GM03348 (cell line): Measurements from ENCODE around the gene SPSB4.

ENCODE experiments used
- DNase-seq: peaks from one replicate; pipeline ENCODE4 v3.0.0; 2012; ENCODE audit warnings: low spot score

Gene SPSB4

DNA sequence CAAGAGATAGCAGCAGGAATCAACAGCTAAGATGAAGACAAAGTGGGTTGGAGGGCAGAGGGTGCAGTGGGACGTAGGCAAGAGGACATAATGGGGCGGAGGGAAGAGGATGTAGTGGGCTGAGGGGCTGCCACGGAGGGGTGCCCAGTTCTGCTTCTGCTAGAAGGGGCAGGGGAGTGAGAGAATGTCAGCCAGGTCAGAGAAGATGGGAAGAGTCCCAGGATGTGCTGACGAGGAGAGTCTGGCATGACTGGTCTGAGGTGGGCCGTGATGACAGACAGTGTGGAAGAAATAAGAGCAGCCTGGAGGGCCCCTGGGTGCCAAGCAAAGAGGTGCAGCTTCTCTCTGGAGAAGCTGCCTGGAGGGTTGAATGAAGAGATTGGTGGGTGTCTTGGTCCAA, 4.0 kb downstream of the SPSB4 start:
- no peak for DNase-seq

DNA sequence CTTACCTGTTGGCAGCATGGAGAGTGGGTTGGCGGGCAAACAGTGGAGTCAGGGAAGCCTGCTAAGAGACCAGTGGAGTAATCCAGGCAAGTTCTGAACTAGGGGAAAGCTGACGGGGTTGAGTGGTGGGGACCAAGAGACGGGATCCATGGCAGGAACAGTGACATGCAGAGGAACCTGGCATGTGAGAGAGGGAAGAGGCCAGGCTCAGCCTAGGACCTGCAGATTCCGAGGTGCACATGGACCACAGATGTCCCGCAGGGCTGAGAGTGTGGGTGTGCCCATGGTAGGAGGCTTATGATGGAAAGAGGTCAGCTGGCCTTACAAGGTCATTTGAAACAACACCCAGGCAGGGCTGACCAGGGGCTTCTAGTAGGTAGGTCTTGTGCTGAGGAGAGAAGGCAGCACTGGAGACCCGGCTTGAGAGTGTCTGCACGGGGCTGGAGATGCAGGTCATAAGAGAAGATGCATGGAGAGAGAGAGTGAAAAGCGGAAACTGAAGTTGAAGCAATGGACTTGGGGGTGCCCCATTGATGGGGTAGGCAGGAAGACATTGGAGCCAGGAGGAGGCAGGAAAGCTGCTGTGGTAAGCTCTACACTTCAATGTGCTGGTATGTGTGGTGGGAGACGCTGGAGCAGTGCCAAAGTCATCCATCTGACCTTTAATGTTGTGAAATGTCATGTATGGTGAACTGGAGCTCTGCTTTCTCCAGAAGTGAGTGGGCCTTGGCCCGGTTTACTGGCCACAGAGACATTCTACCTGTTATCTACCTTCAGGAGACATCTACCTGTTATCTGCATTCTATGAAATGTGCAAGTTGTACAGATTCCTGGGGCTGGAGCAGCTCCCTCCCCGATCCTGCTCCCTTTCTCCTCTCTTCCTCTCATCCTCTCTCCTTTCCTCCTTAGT, 4.6 kb downstream of the SPSB4 start:
- no peak for DNase-seq

DNA sequence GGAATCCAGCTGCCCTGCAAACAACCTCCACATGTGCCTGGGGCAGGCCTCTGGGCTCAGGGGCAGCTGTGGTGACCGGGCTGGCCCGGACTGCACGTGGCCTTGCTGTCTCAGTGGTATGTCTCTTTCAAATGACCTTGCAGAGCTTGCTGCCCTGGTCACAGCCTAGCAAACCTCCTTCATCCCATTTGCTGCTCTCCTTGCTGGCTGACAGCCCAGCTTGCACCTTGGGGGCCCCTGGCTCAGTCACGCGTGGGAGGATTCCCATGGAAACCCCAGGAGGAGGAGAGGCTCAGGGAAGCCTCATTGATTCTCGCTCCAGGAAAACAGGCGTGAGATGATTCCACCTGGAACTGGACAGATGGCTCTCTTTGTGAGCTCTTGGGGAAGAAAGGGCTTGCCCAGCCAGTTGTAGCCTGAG, 5.6 kb downstream of the SPSB4 start:
- no peak for DNase-seq

DNA sequence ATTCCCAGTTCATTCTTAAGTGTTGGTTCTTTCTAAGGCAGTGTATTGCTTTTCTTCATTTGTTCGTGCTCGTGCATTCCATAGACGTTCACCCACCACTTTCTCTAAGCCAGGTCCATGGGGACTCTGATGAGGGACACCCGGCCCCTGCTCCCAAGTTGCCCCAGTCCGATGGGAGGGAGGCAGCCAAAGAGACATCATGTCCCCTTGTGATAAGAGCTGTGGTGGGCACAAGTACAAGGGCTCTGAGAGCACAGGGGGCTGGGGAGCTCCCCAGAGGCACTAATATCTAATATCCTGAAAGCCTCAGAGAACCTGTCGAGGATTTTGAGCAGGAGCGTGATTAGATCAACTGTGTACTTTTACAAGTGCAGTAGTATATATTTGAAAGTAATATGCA, 6.3 kb downstream of the SPSB4 start:
- no peak for DNase-seq

DNA sequence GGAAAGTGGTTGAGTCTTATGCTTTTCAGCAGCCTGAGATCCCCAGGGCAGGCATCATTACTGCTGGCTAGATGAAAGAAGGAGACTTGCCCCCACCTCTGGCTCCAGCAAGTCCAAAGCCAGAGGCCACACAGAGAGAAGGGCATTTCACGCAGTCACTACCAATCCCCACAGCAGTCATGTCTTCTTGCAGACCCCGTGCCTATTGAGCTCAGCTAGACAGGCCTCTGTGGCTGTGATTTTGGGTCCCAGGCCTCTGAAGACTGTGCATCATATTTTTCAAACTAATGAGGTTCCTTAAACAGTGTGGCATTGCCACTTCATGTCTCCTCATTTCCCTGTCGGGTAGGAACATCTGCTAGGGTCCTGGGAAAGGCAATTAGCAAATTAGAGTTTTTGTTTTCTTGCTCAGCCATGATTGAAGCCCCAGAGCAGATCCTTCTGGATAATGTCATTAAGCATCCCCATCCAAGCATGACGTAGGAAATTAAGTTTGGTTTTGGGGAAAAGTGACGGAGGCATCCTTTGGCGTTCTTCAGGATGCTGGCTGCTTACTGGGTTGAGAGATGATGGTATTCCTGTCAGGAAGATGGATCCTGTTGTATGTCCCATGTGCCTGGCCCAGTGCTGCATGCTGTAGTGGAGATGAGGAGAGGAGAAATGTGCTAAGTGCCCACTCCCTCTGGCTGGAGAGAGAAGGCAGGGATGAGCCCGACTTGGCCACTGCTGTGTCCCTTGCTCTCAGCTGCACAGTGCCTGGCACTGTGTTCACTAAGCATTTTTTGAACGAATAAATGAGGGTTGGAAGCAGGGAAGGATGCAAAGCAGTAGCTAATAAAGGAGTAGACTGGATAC, 7.0 kb downstream of the SPSB4 start:
- DNase-seq, result no peak

DNA sequence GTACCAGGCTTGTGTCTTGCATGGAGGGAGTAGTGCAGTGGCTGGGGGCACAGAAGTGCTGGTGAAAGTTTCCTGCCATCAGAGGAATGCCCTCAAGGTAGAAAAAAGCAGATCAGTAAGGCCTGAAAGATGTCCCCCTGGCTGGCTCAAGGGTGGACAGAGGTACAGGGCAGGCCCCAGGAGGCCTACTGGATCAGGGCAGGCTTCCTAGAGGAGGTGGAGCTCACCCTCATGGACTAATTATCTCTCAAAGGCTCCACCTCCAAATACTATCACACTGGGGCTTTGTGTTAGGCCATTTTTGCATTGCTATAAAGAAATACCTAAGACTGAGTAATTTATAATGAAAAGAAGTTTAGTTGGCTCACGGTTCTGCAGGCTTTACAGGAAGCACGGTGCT, 7.8 kb downstream of the SPSB4 start:
- no peak for DNase-seq

DNA sequence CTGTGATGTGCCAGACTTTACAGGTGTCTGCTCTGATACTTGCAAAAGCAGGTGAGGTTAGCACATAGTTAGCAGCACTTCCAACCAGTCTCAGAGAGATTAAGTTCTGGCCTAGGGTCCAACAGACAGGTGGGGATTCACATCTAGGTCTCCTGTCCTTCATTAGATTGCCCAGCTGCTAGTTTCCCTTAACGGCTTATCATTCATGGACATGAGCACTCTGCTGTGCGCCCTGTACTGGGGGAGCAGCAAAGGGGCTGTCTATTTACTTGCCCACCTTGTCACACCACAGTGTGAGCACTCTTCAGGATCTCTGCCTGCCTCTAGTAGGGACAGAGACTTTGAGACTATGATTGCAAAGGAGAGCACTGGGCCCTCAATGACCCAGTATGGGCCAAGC, 8.7 kb downstream of the SPSB4 start:
- DNase-seq, result no peak

DNA sequence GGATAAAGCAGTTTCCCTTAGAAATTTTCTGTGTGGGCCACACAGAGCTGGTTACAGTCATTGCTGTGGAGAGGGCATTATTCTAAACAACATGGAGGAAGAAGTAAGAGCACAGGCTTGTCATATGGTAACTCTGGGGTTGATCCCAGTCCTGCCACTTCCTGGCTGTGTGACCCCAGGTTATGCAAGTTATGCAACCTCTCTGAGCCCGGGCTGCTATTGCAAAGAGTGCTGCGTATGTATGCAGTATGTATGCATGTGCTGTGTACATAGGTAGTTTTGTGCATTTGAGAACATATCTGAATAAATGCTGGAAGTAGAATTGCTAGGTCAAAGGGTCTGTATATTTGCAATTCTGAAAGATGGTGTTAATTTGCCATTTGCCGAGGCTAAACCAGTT, 9.2 kb downstream of the SPSB4 start:
- no peak for DNase-seq

DNA sequence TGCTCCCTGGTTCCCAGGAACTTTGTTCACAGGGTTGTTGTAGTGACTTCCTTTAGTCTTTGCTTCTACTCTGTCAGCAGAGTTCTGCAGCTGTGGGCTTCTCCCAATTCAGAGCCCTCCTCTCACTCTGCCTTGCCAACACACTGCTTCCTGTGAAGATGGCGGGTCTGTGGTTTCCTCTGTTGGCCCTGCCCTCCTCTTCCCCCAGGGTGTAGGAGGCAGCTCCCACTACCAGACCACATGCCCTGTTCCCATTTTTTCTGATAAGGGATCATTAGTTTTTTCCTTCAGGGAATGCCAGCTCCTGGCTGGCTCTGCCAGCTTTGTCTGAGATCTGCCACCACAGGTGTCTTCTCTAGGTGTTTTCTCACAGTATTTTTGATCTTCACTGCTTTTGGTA, 12.7 kb downstream of the SPSB4 start:
- no peak for DNase-seq

DNA sequence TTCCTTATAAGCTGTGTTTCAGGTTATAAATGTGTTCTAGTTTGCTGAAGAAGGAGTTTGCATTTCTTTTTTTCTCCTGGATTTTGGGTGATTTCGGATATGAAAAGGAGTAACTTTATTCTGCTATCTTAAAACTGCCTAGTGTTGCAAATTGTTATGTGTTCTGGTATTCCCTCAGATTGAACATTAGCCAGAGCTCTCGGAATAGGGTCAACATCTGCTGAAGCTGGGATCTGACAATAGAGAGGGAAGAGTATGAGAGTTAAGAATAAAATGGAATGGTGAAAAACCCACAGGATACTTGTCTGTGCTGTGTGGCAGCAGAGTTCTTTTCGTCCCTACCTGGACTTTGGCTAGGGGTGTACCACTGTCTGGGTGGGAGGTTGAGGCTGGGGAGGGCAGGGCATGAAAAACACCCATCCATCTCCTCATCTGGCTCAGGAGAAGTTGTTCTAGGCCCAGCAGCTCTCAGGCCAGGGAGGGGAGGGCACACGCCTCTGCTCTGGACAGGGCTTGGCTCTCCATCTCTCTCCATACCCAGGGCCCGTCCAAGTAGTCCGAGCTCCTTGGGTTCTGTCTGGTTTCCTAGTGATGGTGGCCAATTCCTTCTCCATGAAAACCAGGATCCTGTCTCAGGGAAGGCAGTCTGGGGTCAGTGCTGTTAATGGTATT, 13.2 kb downstream of the SPSB4 start:
- no peak for DNase-seq

DNA sequence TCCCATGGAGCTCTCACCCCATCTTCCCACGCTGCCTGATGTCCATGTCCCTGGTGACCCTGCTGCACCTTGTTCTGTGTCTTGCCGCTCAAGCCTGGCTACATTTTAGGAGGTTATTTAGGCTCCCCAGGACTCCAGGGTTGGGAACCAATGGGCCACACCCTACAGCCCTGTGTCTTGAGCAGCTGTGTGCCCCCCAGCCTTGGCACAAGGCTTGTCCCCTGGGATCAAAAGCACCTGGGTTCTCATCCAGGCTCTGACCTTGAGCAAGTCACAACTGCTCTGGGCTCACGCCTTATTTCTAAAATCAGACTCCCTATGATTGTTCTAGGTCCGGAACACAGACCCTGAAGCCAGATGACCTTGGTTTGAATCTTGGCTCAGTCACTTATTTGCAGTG, 14.1 kb downstream of the SPSB4 start:
- DNase-seq, result no peak

DNA sequence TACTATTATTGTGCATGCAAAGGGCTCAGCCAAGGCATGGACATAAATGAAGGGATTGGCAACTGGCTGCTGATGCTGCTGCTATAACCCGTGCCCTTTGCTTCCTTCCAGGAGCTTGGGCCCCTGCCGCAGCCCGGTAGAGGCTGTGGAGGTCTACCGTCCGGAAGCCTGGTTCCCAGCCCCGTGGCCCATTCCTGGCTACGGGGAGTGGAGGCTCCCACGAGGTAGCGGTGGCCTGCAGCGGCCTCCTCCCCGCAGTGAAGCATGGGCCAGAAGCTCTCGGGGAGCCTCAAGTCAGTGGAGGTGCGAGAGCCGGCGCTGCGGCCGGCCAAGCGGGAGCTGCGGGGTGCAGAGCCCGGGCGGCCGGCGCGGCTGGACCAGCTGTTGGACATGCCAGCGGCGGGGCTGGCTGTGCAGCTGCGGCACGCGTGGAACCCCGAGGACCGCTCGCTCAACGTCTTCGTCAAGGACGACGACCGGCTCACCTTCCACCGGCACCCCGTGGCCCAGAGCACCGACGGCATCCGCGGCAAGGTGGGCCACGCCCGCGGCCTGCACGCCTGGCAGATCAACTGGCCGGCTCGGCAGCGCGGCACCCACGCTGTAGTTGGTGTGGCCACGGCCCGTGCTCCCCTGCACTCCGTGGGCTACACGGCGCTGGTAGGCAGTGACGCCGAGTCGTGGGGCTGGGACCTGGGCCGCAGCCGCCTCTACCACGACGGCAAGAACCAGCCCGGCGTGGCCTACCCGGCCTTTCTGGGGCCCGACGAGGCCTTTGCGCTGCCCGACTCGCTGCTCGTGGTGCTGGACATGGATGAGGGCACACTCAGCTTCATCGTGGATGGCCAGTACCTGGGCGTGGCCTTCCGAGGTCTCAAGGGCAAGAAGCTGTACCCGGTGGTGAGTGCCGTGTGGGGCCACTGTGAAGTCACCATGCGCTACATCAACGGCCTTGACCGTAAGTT, 15.0 kb downstream of the SPSB4 start:
- DNase-seq, result no peak

DNA sequence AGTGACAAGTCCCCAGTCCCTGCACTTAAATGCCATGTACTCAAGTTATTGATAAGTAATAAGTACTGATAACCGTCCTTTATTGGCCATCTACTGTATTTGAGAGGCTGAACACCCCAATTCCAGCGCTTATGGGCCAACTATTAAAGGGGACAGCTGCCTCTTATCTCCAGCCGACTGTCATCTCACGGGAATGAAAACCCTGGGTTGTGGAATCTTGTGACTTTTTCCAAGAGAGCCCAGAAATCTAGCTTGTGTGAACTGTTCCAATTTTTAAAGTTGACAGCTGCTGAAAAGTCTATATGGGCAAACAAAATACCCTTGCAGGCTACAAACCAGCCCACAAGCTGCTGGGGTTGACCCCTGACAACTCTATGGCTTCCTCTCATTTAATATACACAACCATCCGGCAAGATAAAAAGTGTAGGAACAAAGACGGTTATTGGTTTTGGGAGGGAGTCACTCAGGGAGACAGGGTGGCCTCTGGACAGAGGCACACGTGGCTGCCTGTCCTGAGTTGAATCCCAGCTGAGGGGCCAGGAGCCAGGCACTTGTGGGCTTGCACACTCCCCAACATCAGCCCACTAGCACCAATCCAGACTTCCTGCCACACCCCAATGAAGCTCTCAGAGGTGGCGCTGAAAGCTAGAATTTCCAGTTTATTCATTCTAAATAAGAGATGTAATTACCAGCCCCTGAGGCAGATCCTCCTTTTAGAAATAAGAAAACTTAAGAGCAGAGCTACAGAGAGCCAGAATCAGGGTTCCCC, 16.2 kb downstream of the SPSB4 start:
- no peak for DNase-seq

DNA sequence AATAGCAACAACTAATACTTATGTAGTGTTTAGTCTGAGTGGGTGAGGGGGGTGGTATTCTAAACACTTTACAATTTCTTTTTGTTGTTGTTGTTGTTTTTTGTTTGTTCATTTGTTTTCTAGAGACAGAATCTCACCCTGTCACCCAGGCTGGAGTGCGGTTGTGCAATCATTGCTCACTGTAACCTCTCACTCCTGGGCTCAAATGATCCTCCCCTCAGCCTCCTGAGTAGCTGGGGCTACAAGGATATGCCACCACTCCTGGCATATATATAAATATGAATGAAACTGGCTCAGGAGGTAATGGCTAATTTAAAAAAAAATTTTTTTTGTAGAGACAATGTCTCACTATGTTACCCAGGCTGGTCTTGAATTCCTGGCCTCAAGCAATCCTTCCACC, 19.1 kb downstream of the SPSB4 start:
- DNase-seq, result no peak

DNA sequence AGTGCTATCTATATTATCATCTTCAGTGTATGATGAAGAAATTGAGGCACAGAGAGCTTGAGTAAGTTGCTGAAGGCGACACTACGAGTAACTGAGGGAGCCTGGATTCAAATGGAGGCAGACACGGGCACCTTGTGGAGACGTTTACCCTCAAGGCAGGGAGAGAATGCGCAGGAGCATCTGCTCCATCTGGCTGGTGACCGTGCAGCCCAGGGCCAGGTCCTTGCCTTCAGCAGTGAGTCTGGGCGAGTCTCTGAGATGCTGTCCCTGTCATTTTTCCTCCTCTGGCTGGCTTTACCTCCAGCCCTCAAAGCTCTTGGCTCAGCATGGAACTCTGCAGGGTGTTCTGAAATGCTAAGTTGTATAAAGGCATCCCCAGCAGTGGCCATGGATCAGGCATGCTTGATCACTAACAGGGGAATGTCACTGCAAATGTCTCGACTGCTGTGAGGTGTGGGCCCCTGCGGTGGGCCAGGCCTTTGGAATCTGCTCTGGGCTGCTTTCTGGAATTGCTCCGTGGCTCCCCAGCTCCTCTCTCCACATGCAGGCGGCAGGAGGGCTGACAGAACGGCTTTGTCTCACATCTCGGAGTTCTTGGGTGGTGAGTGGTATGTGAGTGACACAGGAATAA, 19.7 kb downstream of the SPSB4 start:
- no peak for DNase-seq

DNA sequence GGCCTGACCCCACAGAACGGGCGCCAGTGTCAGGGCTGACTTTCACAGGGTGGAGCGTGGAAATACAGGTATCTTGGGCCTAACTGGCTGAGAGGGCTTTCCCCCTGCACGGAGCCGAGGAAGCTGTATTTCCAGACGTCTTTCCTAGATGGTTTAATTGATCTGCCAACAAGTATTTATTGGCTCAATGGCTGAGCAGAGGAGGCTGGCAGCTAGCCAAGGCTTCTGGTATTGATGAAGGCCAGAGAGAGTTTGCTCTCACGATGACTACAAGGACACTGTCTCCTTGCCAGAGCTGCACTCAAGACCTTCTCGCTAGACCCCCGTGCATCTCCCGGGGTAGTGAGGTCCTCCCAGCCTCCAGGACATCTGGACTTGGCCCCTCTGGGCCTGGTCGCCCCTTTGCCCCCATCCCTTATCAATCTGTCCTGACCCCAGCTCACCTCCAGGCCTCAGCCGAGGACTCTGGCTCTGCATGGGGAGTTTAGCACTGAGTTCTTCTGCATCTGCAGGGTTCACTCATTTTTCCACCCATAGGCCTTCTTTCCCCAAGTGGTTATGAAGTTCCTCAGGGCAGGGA, 20.6 kb downstream of the SPSB4 start:
- no peak for DNase-seq

DNA sequence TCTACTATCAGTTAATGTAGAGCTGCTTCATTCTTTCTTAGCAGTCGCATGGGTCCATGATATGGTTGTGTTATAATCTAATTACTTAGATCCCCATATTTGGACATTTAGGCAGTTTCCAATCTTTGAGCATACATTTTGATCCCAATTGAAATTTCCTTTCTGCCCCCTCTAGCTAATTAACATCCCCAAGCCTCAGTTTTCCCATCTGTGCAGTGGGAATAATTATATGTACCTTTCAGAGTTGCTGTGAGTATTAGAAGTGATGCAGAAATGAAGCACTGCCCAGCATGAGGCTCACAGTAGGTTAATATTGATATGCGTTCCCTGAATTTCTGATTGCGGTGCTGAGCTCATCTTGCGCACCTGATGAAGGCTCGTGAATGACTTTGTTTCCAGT, 21.8 kb downstream of the SPSB4 start:
- DNase-seq, result no peak

DNA sequence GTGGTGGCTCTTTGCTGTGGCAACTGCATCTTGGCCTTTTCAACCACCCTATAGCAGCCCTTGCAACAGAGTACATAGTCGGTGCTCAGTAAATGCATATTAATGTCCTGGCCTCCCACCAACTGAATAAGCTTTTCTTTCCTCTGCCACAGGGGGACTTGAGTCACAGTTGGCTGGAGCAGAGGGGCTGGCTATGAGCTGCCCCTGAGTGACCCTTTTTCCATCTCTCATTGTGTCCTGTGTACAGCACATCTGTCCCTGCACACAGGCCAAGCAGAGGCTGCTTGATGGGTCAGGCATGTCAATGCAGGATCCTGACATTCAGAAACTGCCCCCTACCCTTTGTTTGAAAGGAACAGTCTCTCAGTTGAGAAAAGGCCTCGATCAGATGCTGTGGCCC, 22.4 kb downstream of the SPSB4 start:
- DNase-seq, result no peak

DNA sequence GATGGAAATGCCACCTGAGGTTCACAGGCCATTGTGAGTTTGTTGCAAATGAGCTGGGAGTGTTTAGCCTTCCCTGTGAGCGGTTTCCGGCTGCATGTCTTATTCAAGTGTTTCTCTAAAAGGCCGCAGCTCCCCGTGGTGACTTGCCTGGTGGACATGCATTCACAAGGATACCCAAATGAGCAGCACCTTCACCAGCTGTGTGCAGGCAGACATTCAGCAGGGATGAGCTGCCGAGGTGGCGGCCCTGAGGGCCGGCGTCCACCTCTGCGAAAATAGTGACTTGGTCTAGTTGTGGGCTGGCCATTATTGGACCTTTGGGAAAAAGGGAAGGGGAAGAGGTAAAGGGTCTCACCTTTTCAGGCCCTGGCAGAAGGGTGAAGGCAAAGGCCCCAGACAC, 23.4 kb downstream of the SPSB4 start:
- no peak for DNase-seq
